Midbrain (tissue), 1 donor: ENCODE measurements around the gene EBI3.
A peak's percentile ranks its signal among the peaks of the same experiment; 100 is the strongest.
"Not testable (repeated sequence)": the region's sequence is repeated elsewhere in the genome, so short reads cannot be mapped to it uniquely, and the experiment has no call there.

Experiments
- DNase-seq: peaks from one replicate; lab custom pipeline; 2025; lab: John Stamatoyannopoulos, UW

The EBI3 gene

DNA sequence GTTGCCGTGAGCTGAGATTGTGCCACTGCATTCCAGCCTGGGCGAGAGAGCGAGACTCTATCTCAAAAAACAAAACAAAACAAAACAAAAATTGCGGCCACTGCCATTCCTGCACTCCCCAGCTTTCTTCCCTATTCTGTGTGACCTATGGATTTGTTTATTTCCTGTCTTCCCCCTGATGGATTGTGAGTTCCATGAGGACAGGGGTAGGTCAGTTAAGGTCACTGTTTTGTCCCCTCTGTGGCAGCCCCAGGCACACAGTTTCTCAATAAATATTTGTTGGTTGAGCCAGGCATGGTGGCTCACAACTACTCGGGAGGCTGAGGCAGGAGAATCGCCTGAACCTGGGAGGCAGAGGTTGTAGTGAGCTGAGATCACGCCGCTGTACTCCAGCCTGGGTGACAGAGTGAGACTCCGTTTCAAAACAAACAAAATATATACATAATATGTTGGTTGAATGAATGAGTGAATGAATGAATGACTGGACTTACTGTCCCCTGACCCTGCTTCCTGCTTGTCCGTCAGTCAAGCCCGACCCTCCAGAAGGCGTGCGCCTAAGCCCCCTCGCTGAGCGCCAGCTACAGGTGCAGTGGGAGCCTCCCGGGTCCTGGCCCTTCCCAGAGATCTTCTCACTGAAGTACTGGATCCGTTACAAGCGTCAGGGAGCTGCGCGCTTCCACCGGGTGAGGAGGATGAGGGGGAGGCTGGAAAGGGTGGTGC is 5.0 kb downstream of the EBI3 start:
- DNase-seq, result no peak

DNA sequence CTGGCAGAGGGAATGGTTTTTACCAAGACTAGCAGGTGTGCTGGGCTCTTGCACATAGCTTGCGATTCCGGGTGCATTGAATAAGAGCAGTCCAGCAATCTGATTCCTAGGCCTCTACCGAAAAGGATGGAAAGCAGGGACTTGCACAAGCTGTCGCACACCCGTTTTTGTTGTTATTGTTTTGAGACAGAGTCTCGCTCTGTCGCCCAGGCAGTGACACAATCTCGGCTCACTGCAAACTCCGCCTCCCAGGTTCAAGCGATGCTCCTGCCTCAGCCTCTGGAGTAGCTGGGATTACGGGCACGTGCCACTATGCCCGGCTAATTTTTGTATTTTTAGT is 5.5 kb downstream of the EBI3 start:
- no peak for DNase-seq

GRCh38 chr19:4237510-4237909 is 8.2 kb downstream of the EBI3 start:
- DNase-seq, result not testable (repeated sequence)

DNA sequence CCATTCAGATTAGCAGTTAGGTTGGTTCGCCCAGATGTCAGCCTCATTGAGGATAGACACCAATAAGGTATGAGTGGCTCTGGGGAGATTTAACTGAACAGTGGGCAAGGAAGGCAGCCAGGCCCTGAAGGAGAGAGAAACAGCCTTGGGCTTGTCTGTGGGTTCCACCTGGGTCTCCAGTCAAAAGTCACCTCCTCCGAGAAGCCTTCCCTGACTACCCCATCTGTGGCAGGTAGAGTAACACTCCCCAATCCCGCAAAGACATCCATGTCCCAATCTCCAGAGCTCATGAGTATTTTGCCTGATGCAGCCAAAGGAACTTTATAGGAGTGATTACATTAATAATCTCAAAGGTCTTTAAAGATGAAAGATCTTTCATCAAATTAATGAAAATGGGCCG is 9.5 kb downstream of the EBI3 start:
- DNase-seq, result no peak

DNA sequence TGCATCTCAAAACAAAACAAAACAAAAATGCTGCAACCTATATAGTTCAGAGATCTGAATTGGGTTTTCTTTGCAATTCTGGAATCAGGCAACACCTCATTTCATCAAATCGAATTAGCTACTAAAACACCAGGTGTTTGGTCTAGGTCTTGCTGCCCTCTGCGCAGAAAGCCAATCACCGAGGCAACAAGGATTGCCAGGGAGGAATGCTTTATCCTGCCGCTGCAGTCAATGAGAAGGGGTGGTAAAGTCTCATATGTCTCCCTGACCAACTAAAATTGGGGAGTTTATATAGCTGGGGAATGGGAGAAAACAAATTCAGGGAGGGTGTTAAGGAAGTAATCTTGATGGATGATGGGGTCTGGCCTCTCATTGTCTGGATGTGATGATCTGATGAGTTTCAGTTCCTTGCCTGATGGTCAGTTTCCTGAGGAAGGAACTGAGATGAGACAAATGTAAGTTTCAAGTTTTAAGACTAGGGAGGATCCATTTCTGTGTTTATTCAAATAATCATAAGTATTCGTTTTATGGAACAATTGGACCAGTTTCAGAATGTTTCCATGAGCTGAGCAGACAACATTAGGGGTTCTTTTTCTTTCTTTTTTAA is 12.6 kb downstream of the EBI3 start:
- DNase-seq, result peak; percentile 2

DNA sequence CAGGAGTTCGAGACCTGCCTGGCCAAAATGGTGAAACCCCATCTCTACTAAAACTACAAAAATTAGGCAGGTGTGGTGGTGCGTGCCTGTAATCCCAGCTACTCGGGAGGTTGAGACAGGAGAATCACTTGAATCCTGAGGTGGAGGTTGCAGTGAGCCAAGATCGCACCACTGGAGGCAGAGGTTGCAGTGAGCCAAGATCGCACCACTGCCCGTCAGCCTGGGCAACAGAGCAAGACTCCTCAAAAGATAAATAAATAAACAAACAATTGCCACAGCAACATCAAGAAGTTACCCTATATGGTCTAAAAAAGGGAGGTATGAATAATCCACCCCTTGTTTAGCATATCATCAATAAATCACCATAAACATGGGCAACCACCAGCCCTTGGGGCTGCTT is 16.6 kb downstream of the EBI3 start:
- not testable (repeated sequence) for DNase-seq

DNA sequence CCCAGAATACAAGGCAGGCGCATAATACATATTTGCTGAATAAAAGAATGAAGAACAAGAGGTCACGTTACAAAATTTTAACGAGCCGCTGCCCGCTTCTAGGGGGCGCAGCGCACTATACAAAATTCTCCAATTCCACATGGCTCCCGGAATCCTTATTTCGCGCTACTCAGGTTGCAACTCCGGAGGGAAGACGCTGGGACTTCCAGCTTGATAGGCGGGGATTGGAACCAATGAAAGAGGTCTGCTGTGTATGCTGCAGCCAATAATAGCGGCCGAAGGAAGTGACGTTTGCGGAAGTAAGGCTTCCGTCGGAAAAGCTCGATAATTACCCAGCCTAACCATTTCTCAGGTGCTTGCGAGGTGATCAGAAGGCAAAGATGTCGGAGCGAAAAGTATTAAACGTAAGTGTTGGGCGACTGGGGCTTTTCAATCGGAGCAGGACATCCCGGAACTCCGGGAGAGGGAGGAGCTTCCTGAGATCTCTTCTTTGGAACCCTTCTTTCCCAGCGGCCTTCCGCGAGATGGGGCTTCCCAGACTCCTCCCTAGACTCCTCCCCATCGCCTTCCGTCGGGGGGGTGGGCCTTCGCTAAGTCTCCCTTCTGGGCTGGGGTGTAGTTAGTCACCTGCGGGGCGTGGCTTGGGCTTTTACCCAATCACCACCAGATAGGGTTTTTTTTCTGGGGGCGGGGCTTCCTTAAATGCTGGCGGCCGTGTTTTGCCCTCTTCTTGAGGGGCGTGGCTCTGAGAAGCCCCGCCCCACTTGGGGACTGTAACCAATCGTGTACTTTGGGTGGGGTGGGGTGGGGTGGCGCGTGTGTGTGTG is 17.7 kb downstream of the EBI3 start, which contains the start of gene YJU2:
TSS of gene YJU2 (plus strand) at position 314 of the 827 bp plus-strand sequence. CDS start at position 381, 67 bp downstream.
- peak; percentile 94 for DNase-seq

DNA sequence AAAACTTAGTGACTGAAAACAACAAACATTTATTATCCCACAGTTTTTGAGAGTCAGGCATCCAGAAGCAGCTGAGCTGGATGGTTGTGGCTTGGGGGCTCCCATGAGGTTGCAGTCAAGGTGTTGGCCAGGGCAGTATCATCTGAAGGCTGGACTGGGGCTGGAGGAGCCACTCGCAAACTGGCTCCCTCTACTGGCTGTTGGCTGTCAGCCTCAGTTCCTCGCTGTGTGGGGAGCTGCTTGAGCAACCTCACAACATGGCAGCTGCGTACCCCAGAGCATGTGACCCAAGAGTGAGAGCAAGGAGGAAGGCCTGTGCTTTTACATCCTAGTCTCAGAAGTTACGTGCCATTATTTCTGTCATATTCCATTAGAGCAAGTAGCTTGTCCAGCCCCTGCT is 27.2 kb downstream of the EBI3 start:
- DNase-seq, result no peak

GRCh38 chr19:4257025-4257424 is 27.7 kb downstream of the EBI3 start:
- DNase-seq, result no peak

- no peak for DNase-seq
Measured at GRCh38 chr19:4258181-4258580, 28.9 kb downstream of the EBI3 start.

DNA sequence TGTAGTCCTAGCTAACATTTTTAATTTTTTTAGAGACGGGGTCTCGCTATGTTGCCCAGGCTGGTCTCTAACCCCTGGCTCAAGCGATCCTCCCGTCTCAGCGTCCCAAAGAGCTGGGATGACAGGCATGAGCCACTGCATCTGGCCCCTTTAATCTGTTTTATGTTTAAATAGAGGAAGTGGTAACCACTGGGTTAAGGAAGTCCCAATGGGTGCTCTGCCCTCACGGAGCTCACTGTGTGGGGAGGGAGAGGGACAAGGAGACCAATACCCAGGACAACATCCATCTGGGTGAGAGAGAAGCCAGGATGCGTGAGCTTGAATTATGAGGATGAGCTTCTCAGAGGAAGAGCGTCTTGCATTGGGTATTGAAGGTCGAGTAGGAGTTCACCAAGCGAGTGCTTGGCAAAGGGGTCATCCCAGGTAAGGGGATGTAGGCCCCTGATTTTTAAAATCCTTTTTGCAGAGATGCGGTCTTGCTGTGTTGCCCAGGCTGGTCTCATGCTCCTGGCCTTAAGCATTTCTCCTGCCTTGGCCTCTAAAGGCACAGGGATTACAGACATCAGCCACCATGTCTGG is 31.4 kb downstream of the EBI3 start:
- DNase-seq, result no peak

- DNase-seq, result no peak
Measured at GRCh38 chr19:4264812-4265211, 35.5 kb downstream of the EBI3 start.

DNA sequence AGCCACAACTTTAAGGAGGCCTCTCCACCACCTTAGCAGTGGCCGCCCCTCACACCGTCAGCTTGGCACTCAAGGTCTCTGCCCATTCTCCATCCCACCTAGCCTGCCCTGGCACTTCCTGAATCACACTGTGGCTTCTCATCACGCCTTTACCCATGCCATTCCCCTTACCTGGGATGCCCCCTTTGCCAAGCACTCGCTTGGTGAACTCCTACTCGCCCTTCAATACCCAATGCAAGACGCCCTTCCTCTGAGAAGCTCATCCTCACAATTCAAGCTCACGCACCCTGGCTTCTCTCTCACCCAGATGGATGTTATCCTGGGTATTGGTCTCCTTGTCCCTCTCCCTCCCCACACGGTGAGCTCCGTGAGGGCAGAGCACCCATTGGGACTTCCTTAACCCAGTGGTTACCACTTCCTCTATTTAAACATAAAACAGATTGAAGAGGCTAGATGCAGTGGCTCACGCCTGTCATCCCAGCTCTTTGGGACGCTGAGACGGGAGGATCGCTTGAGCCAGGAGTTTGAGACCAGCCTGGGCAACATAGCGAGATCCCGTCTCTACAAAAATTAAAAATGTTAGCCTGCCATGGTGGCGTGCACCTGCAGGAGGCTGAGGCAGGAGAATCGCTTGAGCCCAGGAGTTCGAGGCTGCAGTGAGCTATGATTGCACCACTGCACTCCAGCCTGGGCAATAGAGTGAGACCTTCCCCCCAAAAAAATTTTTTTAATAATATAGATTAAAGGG is 37.1 kb downstream of the EBI3 start:
- no peak for DNase-seq

DNA sequence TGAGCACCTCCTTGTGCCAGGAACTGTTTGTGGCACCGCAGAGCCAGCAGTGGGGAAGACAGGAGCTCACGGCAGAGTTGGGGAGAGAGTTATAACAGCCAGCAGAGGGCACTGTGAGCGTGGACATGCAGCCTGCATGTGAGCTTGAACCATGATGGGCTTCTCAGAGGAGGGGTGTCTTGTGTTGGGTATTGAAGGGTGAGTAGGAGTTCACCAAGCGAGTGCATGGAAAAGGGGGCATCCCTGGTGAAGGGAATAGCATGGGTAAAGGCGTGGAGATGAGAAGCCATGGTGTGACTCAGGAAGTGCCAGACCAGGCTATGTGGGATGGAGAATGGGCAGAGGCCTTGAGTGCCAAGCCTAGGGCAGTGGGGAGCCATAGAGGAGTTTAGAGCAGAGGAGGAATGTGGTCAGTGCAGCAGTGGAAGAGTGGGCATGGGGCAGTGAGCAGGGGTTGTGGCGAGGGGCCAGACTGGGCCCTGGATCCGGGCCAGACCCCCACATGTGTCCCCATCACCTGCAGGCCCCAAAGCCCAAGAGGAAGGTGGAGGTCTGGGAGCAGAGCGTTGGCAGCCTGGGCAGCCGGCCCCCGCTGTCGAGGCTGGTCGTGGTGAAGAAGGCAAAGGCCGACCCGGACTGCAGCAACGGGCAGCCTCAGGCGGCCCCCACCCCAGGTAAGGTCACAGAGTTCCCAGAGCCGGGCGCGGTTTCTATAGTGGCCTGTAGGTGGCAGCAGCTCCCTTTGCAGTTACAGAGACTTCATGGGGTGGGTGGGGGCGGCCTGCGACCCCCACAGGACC is 38.0 kb downstream of the EBI3 start:
- peak; percentile 2 for DNase-seq

DNA sequence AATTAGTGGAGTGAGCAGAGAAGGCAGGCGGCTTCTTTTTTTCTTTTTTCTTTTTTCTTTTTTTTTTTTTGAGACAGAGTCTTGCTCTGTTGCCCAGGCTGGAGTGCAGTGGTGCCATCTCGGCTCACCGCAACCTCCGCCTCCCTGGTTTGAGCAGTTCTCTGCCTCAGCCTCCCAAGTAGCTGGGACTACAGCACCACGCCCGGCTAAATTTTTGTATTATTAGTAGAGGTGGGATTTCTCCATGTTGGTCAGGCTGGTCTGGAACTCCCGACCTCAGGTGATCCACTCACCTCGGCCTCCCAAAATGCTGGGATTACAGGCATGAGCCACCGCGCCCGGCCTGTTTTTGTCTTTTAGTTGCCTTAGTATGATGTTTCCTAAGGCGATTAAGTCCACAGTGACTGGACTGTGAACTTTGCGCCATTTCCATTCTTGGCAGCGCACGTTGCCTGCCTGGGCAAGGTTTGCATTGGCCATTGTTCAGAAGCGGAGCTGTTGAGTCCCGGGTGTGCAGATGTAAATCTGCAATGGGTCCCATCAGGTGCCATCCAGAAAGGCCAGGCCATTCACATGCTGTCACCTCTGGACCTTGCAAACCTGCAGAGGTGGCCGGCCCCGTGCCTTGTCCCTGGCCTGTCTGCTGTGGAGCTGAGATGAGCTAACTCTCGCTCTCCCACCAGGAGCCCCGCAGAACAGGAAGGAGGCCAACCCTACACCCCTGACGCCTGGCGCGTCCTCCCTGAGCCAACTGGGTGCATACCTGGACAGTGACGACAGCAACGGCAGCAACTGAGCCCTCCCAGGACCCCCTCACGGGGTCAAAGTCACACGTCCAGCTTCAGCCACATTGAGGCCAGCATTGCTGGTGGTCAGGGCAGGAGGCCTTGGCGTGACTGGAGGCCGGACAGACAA is 38.8 kb downstream of the EBI3 start:
- DNase-seq, result no peak

DNA sequence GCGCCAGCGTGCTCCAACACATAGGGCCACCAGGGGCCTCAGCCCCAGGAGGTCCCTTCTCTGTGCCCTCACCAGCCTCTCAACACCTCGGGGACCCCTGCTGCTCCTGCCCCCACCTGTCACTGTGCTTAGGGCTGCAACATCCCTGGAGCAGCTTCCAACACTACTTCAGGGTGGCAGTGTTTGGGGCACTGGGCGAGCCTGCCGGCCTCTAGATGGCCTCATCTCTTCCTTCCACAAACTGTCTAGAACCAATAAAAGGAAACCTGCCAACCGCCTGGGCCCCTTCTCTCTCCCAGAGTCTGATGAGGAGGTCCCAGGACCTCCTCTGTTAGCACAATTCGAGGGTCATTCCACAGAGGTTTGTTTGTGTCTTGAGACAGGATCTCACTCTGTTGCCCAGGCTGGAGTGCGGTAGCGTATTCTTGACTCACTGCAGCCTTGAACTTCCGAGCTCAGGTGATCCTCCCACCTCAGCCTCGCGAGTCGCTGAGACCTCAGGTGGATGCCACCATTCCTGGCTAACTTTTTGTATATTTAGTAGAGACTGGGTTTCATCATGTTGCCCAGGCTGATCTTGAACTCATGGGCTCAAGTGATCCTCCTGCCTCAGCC is 39.6 kb downstream of the EBI3 start:
- no peak for DNase-seq

GRCh38 chr19:4272894-4273293 is 43.6 kb downstream of the EBI3 start:
- DNase-seq, result no peak

DNA sequence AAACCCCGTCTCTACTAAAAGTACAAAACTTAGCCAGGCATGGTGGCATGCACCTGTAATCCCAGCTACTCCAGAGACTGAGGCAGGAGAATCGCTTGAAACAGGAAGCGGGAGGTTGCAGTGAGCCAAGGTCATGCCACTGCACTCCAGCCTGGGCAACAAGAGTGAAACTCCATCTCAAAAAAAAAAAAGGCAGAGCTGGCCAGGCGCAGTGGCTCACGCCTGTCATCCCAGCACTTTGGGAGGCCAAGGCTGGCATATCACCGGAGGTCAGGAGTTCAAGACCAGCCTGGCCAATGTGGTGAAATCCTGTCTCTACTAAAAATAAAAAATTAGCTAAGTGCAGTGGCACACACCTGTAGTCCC is 45.0 kb downstream of the EBI3 start:
- not testable (repeated sequence) for DNase-seq

DNA sequence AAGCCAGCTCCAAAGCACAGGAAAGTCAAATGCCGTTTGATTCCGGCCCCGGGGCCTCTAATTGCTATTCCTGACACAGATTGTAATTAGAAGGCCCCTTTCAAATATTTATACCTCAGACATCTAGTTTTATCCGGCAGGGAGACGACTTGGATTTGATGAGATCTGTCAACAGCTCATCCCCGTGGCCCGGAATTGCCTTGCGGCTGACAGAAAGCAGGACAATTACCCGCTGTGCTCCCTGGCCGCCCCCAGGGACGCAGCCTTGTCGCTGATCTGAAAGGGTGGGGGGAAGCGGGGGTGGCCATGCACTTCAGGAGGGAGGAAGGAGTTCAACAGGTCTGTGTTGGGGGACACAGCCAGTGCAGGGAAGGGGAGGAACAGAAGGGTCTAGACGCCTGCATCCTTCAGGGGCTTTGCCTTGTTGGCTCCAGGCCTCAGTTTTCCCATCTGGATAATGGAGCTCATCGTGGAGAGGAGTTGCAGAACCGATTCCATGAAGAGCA is 47.9 kb downstream of the EBI3 start:
- DNase-seq, result no peak
